SKM-1 treated with dmso at 0.1 percent for 144 hours (cell line): ENCODE measurements around the gene HES1.
"Not testable (repeated sequence)": the region's sequence is repeated elsewhere in the genome, so short reads cannot be mapped to it uniquely, and the experiment has no call there.

Experiments
- DNase-seq: peaks from one replicate; lab custom pipeline; 2025; ENCODE audit not compliant: unreplicated experiment; lab: John Stamatoyannopoulos, UW

The HES1 gene

DNA sequence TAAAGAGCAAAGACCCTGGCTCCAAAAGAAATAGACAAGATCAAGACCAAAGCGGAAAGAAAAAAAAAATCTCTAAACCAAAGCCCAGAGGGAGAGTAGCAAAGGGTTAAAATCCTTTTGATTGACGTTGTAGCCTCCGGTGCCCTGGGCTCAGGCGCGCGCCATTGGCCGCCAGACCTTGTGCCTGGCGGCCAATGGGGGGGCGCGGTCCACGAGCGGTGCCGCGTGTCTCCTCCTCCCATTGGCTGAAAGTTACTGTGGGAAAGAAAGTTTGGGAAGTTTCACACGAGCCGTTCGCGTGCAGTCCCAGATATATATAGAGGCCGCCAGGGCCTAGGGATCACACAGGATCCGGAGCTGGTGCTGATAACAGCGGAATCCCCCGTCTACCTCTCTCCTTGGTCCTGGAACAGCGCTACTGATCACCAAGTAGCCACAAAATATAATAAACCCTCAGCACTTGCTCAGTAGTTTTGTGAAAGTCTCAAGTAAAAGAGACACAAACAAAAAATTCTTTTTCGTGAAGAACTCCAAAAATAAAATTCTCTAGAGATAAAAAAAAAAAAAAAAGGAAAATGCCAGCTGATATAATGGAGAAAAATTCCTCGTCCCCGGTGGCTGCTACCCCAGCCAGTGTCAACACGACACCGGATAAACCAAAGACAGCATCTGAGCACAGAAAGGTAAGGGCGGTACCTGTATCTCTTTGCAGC, at the start of gene HES1:
Gene HES1 (plus strand): TSS at position 343 of the 713 bp plus-strand sequence. CDS start 233 bp downstream, at position 576.
- DNase-seq, result no peak

DNA sequence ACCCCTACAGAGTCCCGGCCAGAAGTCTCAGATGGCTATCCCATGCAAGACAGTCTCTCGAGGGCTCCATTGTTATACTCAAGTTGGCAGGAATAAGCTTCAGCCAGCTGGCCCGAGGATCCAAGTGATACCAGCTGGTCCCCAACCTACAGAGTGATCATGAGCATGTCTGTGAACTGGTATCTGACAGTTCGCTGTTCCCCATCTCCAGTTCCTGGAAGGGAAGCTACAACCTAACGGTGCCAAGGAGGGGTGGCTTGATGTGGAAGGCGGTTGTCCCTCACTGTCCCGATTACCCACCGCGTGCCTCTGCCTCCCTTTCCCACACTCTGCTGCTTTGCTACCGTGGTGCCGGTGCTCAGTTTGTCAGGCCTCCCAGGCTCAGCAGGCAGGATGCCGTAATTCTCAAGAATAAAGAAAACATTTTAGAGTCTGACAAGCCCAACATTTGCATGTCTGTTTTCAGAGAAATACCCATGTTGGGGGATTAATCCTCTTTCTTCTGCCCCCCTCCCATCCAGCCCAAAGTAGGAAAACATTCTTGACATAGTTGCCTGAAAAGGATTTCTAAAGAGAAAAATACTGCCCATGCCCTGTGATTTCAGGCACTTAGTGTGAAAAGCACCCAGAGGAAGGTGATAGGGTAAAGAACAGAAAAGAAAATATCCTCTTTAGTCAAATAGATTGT, 49.4 kb upstream of the HES1 start:
- no peak for DNase-seq

- no peak for DNase-seq
Observed at GRCh38 chr3:194087280-194087679, 48.7 kb upstream of the HES1 start.

DNA sequence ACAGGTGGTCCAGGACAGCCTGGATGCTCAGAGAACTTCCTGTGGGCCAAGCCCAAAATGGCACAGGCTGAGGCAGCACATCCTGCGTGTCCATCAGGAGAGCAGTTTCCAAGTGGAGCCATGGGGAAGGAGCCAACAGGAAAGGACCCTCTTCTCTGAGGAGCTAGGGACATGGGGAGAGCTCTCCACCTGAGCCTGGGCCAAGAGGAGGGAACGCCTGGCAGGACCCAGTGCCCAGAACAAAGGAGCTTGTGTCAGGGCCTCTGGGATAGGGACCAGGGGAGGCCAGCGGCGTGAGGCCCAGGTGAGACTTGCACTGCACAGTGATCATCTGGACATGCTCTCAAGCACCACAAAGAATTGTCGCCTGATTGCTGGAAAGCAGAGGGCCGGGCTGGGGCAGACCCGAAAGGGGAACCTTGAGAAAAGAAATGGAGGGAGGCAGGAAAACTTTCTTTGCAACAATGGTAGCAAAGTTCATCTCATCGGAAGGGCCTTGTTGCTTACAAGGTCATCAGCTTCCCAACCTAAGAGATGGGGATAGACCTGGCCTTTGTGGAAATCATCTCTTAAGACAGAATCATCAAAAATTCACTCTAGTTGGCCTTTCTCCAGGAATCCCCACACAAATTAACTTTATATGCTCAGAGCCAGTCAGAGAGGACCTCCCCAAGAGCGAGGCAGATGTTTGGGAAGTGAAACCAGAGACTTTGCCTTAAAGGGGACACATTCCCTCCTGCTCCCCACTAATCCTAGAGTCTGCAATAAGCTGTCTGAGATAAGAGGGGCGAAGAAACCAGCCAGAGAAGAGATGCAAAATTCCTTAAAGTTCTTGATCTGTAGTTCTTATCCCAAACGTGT, 47.7 kb upstream of the HES1 start:
- DNase-seq, result no peak

GRCh38 chr3:194089357-194090177, 46.4 kb upstream of the HES1 start:
- DNase-seq, result peak; percentile 98

DNA sequence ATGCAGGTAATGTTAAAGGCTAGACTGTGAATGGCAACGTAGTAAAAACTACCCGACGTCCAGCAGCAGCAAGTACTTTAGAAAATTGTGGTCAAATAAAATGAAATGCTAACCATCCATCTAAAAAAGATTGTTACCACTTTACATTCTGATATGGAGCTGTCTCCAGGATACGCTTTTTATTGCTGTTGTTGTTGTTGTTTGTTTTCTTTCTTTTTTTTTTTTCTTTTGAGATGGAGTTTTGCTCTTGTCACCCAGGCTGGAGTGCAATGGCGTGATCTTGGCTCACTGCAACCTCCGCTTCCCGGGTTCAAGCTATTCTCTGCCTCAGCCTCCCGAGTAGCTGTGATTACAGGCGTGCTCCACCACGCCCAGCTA, 45.8 kb upstream of the HES1 start:
- DNase-seq, result not testable (repeated sequence)

- DNase-seq, result no peak
Observed at GRCh38 chr3:194090716-194091115, 45.2 kb upstream of the HES1 start.

DNA sequence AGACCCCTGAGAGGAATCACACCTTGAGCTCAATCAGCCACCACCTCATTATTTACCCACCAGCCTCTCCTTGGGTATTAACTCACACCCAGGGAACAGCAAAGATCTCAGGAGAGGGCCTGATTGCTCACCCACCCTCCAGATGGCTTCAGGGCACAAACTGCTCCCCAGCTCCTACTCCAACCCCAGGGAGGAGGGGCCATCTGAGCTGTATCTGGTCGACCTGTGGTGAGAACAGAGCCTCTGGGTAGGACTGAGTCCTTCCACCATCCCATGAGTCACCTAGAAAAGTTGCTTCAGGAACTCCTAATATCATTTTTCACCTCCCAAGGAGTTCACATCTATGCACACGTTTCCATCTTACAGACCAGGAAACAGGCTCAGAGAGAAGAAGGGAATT, 44.8 kb upstream of the HES1 start:
- no peak for DNase-seq

DNA sequence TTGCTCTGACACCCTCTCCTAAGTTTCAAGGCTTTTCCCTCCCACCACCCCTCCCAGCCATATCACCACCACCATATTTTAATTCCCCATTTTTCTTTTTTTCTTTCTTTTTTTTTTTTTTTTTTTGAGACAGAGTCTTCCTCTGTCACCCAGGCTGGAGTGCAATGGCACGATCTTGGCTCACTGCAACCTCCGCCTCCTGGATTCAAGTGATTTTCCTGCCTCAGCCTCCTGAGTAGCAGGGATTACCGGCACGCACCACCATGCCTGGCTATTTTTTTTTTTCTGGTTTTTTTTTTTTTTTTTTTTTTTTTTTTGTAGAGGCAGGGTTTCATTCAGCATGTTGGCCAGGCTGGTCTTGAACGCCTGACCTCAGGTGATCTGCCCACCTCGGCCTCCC, 44.1 kb upstream of the HES1 start:
- not testable (repeated sequence) for DNase-seq

- no peak for DNase-seq
Observed at GRCh38 chr3:194092881-194093301, 43.1 kb upstream of the HES1 start.

DNA sequence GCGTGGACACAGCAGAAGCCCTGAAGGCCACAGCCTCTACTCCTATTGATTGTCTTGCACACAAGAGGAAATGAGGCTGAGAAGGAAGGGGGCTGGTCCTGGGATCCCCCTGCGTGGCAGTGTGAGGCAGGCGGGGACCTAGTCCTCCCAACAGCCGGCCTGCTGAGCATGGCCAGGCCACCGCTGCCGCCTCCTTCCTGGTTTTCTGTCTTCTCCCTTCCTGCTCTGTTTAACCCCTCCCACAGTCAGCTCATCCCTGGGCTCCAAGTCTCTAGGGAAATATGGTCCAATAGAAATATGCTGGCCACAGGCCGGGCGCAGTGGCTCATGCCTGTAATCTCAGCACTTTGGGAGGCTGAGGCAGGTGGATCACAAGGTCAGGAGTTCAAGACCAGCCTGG, 42.1 kb upstream of the HES1 start:
- DNase-seq, result no peak

DNA sequence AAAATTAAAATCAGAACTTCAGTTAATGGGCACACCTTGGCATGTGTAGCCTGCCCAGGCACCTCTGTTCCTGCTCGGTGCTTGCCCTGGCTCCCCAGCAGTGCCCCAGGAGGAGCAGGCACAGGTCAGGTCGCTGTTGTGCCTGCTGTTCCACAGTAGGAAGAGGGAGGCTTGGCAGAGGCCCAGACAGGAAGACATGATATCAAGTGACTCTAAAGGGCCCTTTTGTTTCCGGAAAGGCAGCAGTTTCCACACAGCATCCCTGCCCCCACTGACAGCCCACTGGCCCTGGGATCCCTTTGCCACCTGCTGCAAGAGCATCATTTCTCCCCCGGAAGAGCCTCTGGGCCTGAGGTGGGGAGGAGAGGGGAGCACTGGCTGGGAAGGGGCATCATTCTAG, 40.5 kb upstream of the HES1 start:
- no peak for DNase-seq

- DNase-seq, result no peak
Observed at GRCh38 chr3:194095902-194096301, 40.0 kb upstream of the HES1 start.

- no peak for DNase-seq
Observed at GRCh38 chr3:194097141-194097882, 38.6 kb upstream of the HES1 start.

DNA sequence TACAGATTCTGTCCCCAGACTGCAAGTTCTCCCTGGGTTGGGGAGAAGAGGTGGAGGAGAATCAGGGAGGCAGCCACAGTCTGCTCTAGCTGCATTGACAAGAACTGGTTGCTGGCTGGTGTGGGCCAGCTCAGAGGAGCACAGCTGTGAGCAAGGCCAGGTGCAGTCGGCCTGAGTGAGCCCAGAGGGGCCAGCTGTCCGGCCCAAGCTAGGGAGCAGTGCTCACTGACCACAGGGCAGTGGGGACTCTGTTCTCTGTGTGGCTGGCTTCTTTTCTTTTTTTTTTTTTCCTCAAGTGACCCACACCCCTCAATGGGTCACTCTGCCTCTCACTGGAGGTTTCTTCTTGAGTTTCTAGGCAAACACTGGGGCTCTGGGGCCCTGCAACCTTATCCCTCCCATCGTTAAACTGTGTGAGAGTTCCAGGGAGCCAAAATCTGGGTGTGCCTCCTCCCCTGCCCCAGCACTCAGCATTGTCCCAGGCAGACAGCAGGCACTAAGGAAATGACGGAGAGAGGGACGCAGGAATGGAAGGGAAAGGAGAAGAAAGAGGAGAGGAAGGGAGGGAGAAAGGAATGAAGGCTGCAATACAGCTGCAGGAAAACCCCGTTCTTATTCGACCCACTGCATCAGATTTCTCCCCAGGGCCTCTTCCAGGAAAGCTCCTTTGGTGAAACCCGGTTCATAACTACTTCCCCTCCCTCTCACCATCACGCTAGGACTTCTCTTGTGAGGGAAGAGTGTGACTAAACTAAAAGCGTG, 37.7 kb upstream of the HES1 start:
- DNase-seq, result no peak

DNA sequence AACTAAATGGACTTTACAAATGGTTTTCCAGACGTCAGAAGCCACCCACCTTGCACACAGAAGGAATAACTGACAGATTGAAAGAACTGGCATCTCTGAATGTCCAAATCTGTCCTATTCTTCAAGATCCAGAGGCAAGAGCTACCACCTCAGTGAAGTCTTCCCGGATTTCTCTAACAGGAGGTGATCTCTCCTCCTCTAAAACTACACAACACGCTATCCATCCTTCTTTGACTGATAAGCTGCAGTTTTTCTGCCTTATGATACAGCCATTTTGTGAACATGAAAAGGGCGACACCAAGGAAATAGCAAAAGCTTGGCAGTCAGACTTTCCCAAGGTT, 37.1 kb upstream of the HES1 start:
- DNase-seq, result no peak

DNA sequence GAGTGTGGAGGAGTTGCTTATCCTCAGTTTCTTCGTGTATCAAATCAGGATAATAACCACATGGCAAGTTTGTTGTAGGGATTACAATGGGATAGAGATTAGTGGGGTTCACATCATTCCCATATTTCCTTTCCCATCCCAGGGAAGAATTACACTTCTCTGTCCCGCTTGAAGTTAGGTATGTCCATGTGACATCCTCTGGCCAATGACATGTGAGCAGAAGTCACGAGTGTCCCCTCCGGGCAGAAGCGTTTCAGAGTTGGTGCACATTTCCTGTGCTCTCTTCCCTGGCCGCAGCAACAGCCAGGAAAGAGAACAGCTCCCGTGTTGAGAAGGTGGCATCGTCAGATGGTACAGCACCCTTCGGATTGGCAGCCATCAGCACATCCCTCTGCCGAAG, 36.7 kb upstream of the HES1 start:
- DNase-seq, result no peak

DNA sequence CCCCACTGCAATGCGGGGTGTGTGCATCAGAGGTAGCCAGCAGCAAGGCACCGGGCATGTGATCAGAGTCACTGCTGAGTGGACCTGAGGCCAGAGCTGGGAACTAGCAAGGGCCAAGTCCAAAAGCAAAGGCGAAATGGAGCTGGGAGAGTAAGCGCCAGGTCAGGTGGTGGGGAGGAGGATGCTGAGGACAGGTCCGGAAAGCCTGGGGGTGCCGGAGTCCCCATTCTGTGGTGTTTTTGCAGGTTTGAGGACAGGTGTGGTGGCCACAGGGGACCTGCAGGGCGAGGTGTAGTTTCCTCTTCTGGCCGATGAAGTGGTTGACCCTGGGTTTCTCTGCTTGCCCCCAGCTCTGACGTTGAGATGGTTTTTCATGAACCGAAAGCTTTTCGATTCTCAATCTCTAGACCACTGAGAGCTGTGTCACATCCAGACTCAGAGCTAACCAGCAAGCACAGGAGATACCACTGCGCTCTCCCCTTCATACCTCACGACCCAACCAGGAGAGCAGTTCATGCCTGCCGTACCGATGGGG, 35.0 kb upstream of the HES1 start:
- DNase-seq, result no peak
